A673 (cell line): Measurements from ENCODE around the gene TTLL11. TPM values are rescaled to one million over a fixed set of nuclear protein-coding genes. Genes with fewer than 3 reads are reported as not detected.
A peak's percentile ranks its signal among the peaks of the same experiment; 100 is the strongest.

Experiments used
- BruUV-seq: library from RNA; stranded (reverse); fragments of 400-500 nt; replicated peaks from 2 replicates; lab custom pipeline; 2021; lab: Mats Ljungman, UMichigan
- CTCF ChIA-PET: fragments of 300-600 bp; sonication (Branson Sonifier 250); formaldehyde crosslinking; loops from one replicate; lab custom pipeline; 2022; ENCODE audit warnings: antibody characterized with exemption; lab: Charles Lee
- POLR2A ChIA-PET: fragments of 300-600 bp; sonication (Branson Sonifier 250); formaldehyde crosslinking; loops from one replicate; lab custom pipeline; 2022; ENCODE audit warnings: antibody characterized with exemption; ENCODE audit not compliant: low non-redundant PET; lab: Charles Lee
- DNase-seq: peaks from one replicate; pipeline ENCODE4 v3.0.0-alpha.2; 2015; ENCODE audit warnings: low spot score
- H3K27ac ChIP-seq: fragments of 200-600 bp; sonication (generic); 2 replicates; pipeline ENCODE4 v1.5.1; 2016; ENCODE audit warnings: mixed run types, low read depth, mild to moderate bottlenecking, mixed read lengths, antibody characterized with exemption, low read length; ENCODE audit not compliant: poor library complexity, severe bottlenecking
- H3K27me3 ChIP-seq: fragments of 200-600 bp; sonication (generic); replicated peaks from 2 replicates; pipeline ENCODE4 v1.6.1; 2017; ENCODE audit warnings: mixed run types, low read depth, mild to moderate bottlenecking, mixed read lengths, antibody characterized with exemption, low read length; ENCODE audit not compliant: insufficient read depth, poor library complexity
- H3K36me3 ChIP-seq: fragments of 200-600 bp; sonication (generic); 2 replicates; pipeline ENCODE4 v1.6.1; 2016; ENCODE audit warnings: mixed run types, mild to moderate bottlenecking, mixed read lengths, antibody characterized with exemption, low read length; ENCODE audit not compliant: insufficient read depth, poor library complexity, severe bottlenecking
- H3K4me1 ChIP-seq: fragments of 200-600 bp; sonication (generic); 2 replicates; pipeline ENCODE4 v1.6.1; 2017; ENCODE audit warnings: mixed run types, mild to moderate bottlenecking, mixed read lengths, antibody characterized with exemption, low read length; ENCODE audit not compliant: insufficient read depth, poor library complexity, severe bottlenecking
- H3K4me3 ChIP-seq: fragments of 200-600 bp; sonication (generic); 2 replicates; pipeline ENCODE4 v1.5.1; 2016; ENCODE audit warnings: low read depth, mixed run types, mild to moderate bottlenecking, mixed read lengths, low read length; ENCODE audit not compliant: poor library complexity, severe bottlenecking
- H3K9me3 ChIP-seq: fragments of 200-600 bp; sonication (generic); 2 replicates; pipeline ENCODE4 v1.6.1; 2016; ENCODE audit warnings: mixed run types, low read depth, mild to moderate bottlenecking, mixed read lengths, antibody characterized with exemption, low read length; ENCODE audit not compliant: poor library complexity, severe bottlenecking
- CTCF ChIP-seq: fragments of 300-800, 200-600 bp; sonication (generic); conservative IDR thresholded peaks from 2 replicates; pipeline ENCODE4 v1.5.1; 2017; ENCODE audit warnings: low read depth, mild to moderate bottlenecking, antibody characterized with exemption, low read length, moderate library complexity, mixed read lengths
- EZH2 ChIP-seq: fragments of 200-600 bp; sonication (generic); IDR thresholded peaks from 2 replicates; pipeline ENCODE4 v1.6.1; 2017; ENCODE audit warnings: borderline replicate concordance, low read depth, mild to moderate bottlenecking, mixed read lengths, antibody characterized with exemption, low read length; ENCODE audit not compliant: poor library complexity, severe bottlenecking
- intact Hi-C: fragments of 100-400 bp; cut with micrococcal nuclease; formaldehyde crosslinking; loops from one replicate; pipeline ENCODE4 v1.10.0; 2022; ENCODE audit not compliant: unreplicated experiment
- total RNA-seq: library from RNA; stranded (reverse); gene quantifications from 2 replicates; pipeline ENCODE4 v1.2.3, GENCODE V29; 2021

TTLL11 gene
- total RNA-seq, 1 experiment from 2014 or later = 3.0 TPM

DNA sequence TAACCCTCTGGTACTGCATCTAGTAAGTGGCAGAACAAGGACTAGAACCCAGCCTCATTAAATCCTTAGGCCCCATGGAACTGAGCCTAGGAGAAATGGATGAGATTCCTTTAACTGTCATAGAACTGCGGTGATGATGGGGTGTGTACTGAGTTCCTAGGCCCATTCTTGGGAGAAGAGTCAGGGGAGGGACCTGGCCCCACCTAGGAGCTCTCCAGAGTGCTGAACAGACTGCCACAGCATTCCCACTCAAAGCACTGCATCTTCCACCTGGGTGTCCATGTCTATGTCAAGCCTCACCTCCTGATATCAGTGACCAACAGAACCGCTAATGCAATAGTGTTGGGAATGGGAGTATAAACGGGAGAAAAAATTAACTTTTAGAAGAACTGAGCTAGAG lies 36.6 kb downstream of the TTLL11 start:
- Histone ChIP-seq H3K4me3 (no peak overlapping the region), H3K27ac (no peak overlapping the region), H3K4me1 (peaks cover 15% of the 10 kb centered on the region), H3K36me3 (no peaks in the 10 kb centered on the region), H3K27me3 (peaks cover 3% of the 10 kb centered on the region), H3K9me3 (no peaks in the 10 kb centered on the region)
- DNase-seq = no peak
- intact Hi-C loops = no loop called here
- ChIA-PET CTCF (no interaction called here), POLR2A (no interaction called here)
- TF ChIP-seq CTCF (no peak), EZH2 (no peak)
- BruUV-seq = no TSS peak

DNA sequence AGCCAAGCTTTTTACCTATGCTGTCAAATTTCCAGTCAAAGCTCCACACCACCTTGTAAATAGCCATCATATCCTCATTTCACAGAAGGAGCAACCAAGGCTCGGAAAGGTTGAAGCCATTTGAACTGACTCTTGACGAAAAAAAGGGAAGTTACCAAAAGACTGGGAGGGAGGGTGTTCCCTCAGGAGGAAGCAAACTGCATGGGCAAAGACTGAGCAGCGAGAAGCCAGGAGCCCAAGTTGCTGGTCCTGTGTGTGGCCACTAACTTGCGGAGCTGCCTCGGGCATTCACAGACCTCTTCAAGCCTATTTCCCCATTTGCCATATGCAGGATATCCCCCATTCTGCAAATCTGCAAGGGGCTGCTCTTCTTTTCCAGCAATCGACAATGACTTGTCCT lies 37.4 kb downstream of the TTLL11 start:
- Histone ChIP-seq H3K27ac (no peak overlapping the region), H3K9me3 (no peaks in the 10 kb centered on the region), H3K4me1 (peaks cover 15% of the 10 kb centered on the region), H3K4me3 (no peak overlapping the region), H3K27me3 (peaks cover 3% of the 10 kb centered on the region), H3K36me3 (no peaks in the 10 kb centered on the region)
- CTCF ChIA-PET = no interaction called here
- no peak for DNase-seq
- no peak for TF ChIP-seq CTCF
- TF ChIP-seq EZH2 = no peak
- BruUV-seq = no TSS peak
- POLR2A ChIA-PET = no interaction called here
- intact Hi-C loops = no loop called here

- intact Hi-C loops = no loop called here
- ChIA-PET CTCF (no interaction called here), POLR2A (no interaction called here)
- TF ChIP-seq EZH2 (no peak), CTCF (no peak)
- Histone ChIP-seq H3K9me3 (no peaks in the 10 kb centered on the region), H3K4me1 (peaks cover 13% of the 10 kb centered on the region), H3K4me3 (no peak overlapping the region), H3K36me3 (no peaks in the 10 kb centered on the region), H3K27me3 (no peaks in the 10 kb centered on the region), H3K27ac (no peak overlapping the region)
- no TSS peak for BruUV-seq
- peak; percentile 66 for DNase-seq
These were observed 39.3 kb downstream of the TTLL11 start for GRCh38 chr9:122053567-122054350.
